Astrocyte (in vitro differentiated cells and primary cell): ENCODE measurements around the gene CYP2A6. TPM values are rescaled to one million over a fixed set of nuclear protein-coding genes. Genes with fewer than 3 reads are reported as not detected.
"Not testable (repeated sequence)": the region's sequence is repeated elsewhere in the genome, so short reads cannot be mapped to it uniquely, and the experiment has no call there.

Experiments used
- DNase-seq: peaks from one replicate; pipeline ENCODE4 v3.0.0-alpha.2; 2010; ENCODE audit warnings: low read depth
- FAIRE-seq: peaks from 2 replicates; lab custom pipeline; 2011; peaks lifted over from hg19 to GRCh38; lab: Jason Lieb, UNC
- H2AFZ ChIP-seq: 2 replicates; pipeline ENCODE4 v1.6.0; 2012; ENCODE audit warnings: low read depth, low read length, inconsistent platforms
- H3K27ac ChIP-seq: 2 replicates; pipeline ENCODE4 v1.5.1; 2011; ENCODE audit warnings: low read depth, low read length, inconsistent platforms
- H3K27me3 ChIP-seq: 2 replicates; pipeline ENCODE4 v1.6.0; 2011; ENCODE audit warnings: low read length, inconsistent platforms; ENCODE audit not compliant: insufficient read depth
- H3K36me3 ChIP-seq: 2 replicates; pipeline ENCODE4 v1.5.1; 2011; ENCODE audit warnings: low read length, inconsistent platforms; ENCODE audit not compliant: insufficient read depth
- H3K4me1 ChIP-seq: 2 replicates; pipeline ENCODE4 v1.5.1; 2011; ENCODE audit warnings: low read length, inconsistent platforms; ENCODE audit not compliant: insufficient read depth
- H3K4me2 ChIP-seq: 2 replicates; pipeline ENCODE4 v1.6.0; 2012; ENCODE audit warnings: low read length, inconsistent platforms
- H3K4me3 ChIP-seq: 2 replicates; pipeline ENCODE4 v1.5.1; 2011; ENCODE audit warnings: low read depth, mild to moderate bottlenecking, low read length, inconsistent platforms; ENCODE audit not compliant: insufficient read depth
- H3K79me2 ChIP-seq: 2 replicates; pipeline ENCODE4 v1.6.0; 2012; ENCODE audit warnings: mild to moderate bottlenecking, low read length, inconsistent platforms; ENCODE audit not compliant: insufficient read depth
- H3K9ac ChIP-seq: 2 replicates; pipeline ENCODE4 v1.6.0; 2012; ENCODE audit warnings: mild to moderate bottlenecking, low read length, inconsistent platforms
- H3K9me3 ChIP-seq: 2 replicates; pipeline ENCODE4 v1.5.1; 2012; ENCODE audit warnings: low read depth, mild to moderate bottlenecking, low read length, inconsistent platforms; ENCODE audit not compliant: insufficient read depth
- H4K20me1 ChIP-seq: 2 replicates; pipeline ENCODE4 v1.6.0; 2012; ENCODE audit warnings: low read length, inconsistent platforms; ENCODE audit not compliant: insufficient read depth
- H3K27ac Mint-ChIP-seq: one replicate; pipeline ENCODE4 v1.8.0; 2021; ENCODE audit warnings: mild to moderate bottlenecking, mixed read lengths; ENCODE audit not compliant: unreplicated experiment
- H3K27me3 Mint-ChIP-seq: one replicate; pipeline ENCODE4 v1.8.0; 2021; ENCODE audit warnings: low read depth, mixed read lengths; ENCODE audit not compliant: unreplicated experiment
- H3K36me3 Mint-ChIP-seq: one replicate; pipeline ENCODE4 v1.8.0; 2021; ENCODE audit warnings: low read depth, mixed read lengths; ENCODE audit not compliant: unreplicated experiment
- H3K4me1 Mint-ChIP-seq: one replicate; pipeline ENCODE4 v1.8.0; 2021; ENCODE audit warnings: low read depth, mixed read lengths; ENCODE audit not compliant: unreplicated experiment
- H3K4me3 Mint-ChIP-seq: one replicate; pipeline ENCODE4 v1.8.0; 2021; ENCODE audit warnings: mild to moderate bottlenecking, moderate library complexity, mixed read lengths; ENCODE audit not compliant: unreplicated experiment
- H3K9me3 Mint-ChIP-seq: one replicate; pipeline ENCODE4 v1.8.0; 2021; ENCODE audit warnings: mild to moderate bottlenecking, mixed read lengths; ENCODE audit not compliant: unreplicated experiment
- CTCF ChIP-seq: IDR thresholded peaks from 2 replicates; pipeline ENCODE4 v1.5.1; 2011; ENCODE audit warnings: low read depth, mild to moderate bottlenecking, inconsistent platforms, low read length, moderate library complexity; ENCODE audit not compliant: insufficient read depth
- EZH2 ChIP-seq: IDR thresholded peaks from 2 replicates; pipeline ENCODE4 v1.6.1; 2012; ENCODE audit warnings: mild to moderate bottlenecking, low read length, inconsistent platforms; ENCODE audit not compliant: insufficient read depth
- total RNA-seq: library from RNA; stranded (reverse); gene quantifications from 2 replicates; pipeline ENCODE4 v1.2.1, GENCODE V29; 2021

CYP2A6 gene
- total RNA-seq, 1 donor from 2014 or later, result not detected

- FAIRE-seq, result no peak
- TF ChIP-seq EZH2 (no peak), CTCF (no peak)
- H3K79me2 ChIP-seq, result no peaks in the 10 kb centered on the region
- no peaks in the 10 kb centered on the region for H3K36me3 Mint-ChIP-seq
- no peaks in the 10 kb centered on the region for H3K4me1 ChIP-seq
- H3K36me3 ChIP-seq, result no peaks in the 10 kb centered on the region
- H3K9me3 ChIP-seq, result no peaks in the 10 kb centered on the region
- H3K27ac Mint-ChIP-seq, result no peak overlapping the region
- H3K4me2 ChIP-seq, result no peak overlapping the region
- no peak overlapping the region for H3K27ac ChIP-seq
- DNase-seq, result no peak
- H4K20me1 ChIP-seq, result no peaks in the 10 kb centered on the region
- H3K4me1 Mint-ChIP-seq, result peaks cover 2% of the 10 kb centered on the region
- H3K9me3 Mint-ChIP-seq, result peaks cover 9% of the 10 kb centered on the region
- no peak overlapping the region for H3K4me3 Mint-ChIP-seq
- no peak overlapping the region for H3K4me3 ChIP-seq
- H3K9ac ChIP-seq, result no peak overlapping the region
- H3K27me3 Mint-ChIP-seq, result peaks cover 19% of the 10 kb centered on the region
- H2AFZ ChIP-seq, result no peak overlapping the region
- H3K27me3 ChIP-seq, result no peaks in the 10 kb centered on the region
Measured at GRCh38 chr19:40867701-40868100, 17.5 kb upstream of the CYP2A6 start.

- H4K20me1 ChIP-seq, H2AFZ ChIP-seq, H3K79me2 ChIP-seq, H3K4me3 Mint-ChIP-seq, H3K4me2 ChIP-seq, H3K9me3 ChIP-seq, H3K36me3 Mint-ChIP-seq, H3K36me3 ChIP-seq, H3K27ac ChIP-seq, DNase-seq, H3K4me3 ChIP-seq, H3K4me1 ChIP-seq, H3K4me1 Mint-ChIP-seq, H3K9ac ChIP-seq, H3K9me3 Mint-ChIP-seq, FAIRE-seq, H3K27ac Mint-ChIP-seq, H3K27me3 ChIP-seq: not testable (repeated sequence)
- peaks cover 14% of the 10 kb centered on the region for H3K27me3 Mint-ChIP-seq
Measured at GRCh38 chr19:40864739-40865496, 14.7 kb upstream of the CYP2A6 start.

GRCh38 chr19:40862785-40863184, 12.5 kb upstream of the CYP2A6 start:
- TF ChIP-seq EZH2 (no peak), CTCF (no peak)
- H4K20me1 ChIP-seq, result no peaks in the 10 kb centered on the region
- Mint-ChIP-seq H3K27me3 (peaks cover 12% of the 10 kb centered on the region), H3K4me1 (peaks cover 2% of the 10 kb centered on the region), H3K27ac (no peak overlapping the region), H3K9me3 (peaks cover 2% of the 10 kb centered on the region), H3K36me3 (no peaks in the 10 kb centered on the region), H3K4me3 (no peak overlapping the region)
- H3K4me3 ChIP-seq, result no peak overlapping the region
- DNase-seq, result no peak
- no peak overlapping the region for H2AFZ ChIP-seq
- no peaks in the 10 kb centered on the region for H3K9me3 ChIP-seq
- H3K36me3 ChIP-seq, result no peaks in the 10 kb centered on the region
- H3K4me2 ChIP-seq, result no peak overlapping the region
- H3K27ac ChIP-seq, result no peak overlapping the region
- FAIRE-seq, result no peak
- H3K79me2 ChIP-seq, result no peaks in the 10 kb centered on the region
- H3K4me1 ChIP-seq, result no peaks in the 10 kb centered on the region
- no peak overlapping the region for H3K9ac ChIP-seq
- H3K27me3 ChIP-seq, result no peaks in the 10 kb centered on the region
